Measurements from ENCODE around the gene OR2V1. TPM values are rescaled to one million over a fixed set of nuclear protein-coding genes. Genes with fewer than 3 reads are reported as not detected.

OR2V1 gene
- total and polyA plus RNA-seq, 2 donors (not counting 1 experiment from before 2014, with no cell fraction given) = not detected

DNA sequence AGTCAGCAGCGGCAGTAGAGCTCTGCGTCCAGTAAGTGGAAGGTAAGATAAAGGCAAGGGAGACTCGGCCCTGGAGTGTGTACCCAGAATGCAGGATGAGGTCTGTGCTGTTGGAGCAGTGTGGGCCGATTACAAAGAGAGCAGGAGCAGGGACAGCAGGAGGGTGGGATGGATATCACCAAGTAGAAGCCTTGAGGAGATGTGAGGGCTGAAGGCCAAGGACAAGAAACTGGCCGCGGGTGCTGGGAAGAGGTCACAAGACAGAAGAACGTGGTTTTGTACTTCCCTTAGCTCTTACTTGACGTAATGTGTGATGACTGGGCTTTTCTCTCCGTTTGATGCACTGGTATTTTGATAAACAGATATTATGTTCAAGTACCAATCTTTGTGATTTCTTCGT is 43.7 kb downstream of the OR2V1 start:
- no peak overlapping the region for H3K9ac ChIP-seq (ENCODE audit: low read length)
- H3K4me2 ChIP-seq (replicated peaks; ENCODE audit: low read depth, low read length, poor library complexity, severe bottlenecking) = no peak overlapping the region
- H3K27ac ChIP-seq (ENCODE audit: low read length in 2 of 2) = no peak overlapping the region
- no peaks in the 10 kb centered on the region for H3K79me2 ChIP-seq (ENCODE audit: control insufficient read depth, insufficient read depth, low read length)
- H3K9me3 ChIP-seq (ENCODE audit: control extremely low read depth in 1 of 3, control insufficient read depth in 2 of 3, insufficient read depth in 1 of 3, low read length in 2 of 3) = no peaks in the 10 kb centered on the region
- H3K4me1 Mint-ChIP-seq = no peaks in the 10 kb centered on the region
- DNase-seq = no peak
- no peak overlapping the region for H2AFZ ChIP-seq (ENCODE audit: insufficient read depth, low read depth, low read length, poor library complexity, severe bottlenecking)
- H3K9me3 Mint-ChIP-seq (ENCODE audit: insufficient read depth) = no peaks in the 10 kb centered on the region
- H3K4me3 Mint-ChIP-seq = no peak overlapping the region
- CTCF ChIA-PET = interaction anchor here (0.9 to 1.6 kb wide), 4 partner anchors 218 to 305 kb away, joined by 3 to 5 read pairs (median 4); no protein-coding TSS in a partner anchor
- H3K27me3 Mint-ChIP-seq = peaks cover 11% of the 10 kb centered on the region
- H3K27ac Mint-ChIP-seq = no peak overlapping the region
- no peak for ATAC-seq (ENCODE audit: low read depth)
- intact Hi-C loops (cut with micrococcal nuclease) = loop anchor here (10.0 kb wide), 1 partner anchor 223 kb away; the partner anchor contains the start of gene ZFP62
- H3K27me3 ChIP-seq (replicated peaks in 1 of 4; ENCODE audit: control extremely low read depth in 1 of 4, control insufficient read depth in 3 of 4, insufficient read depth in 4 of 4, low read length in 3 of 4) = peaks cover 0 to 11% (median under 1%) of the 10 kb centered on the region in 4 experiments
- no peaks in the 10 kb centered on the region for H4K20me1 ChIP-seq (ENCODE audit: control insufficient read depth, insufficient read depth, low read length, poor library complexity, severe bottlenecking)
- H3K4me3 ChIP-seq (ENCODE audit: control extremely low read depth in 1 of 5, extremely low read depth in 1 of 5, insufficient read depth in 1 of 5, low read depth in 2 of 5, low read length in 4 of 5) = no peak overlapping the region
- POLR2A ChIA-PET = no interaction called here
- no peaks in the 10 kb centered on the region for H3K36me3 ChIP-seq (replicated peaks in 1 of 2; ENCODE audit: control extremely low read depth in 1 of 2, control insufficient read depth in 1 of 2, extremely low read depth in 1 of 2, insufficient read depth in 2 of 2, low read length in 1 of 2)
- H3K4me1 ChIP-seq (ENCODE audit: control insufficient read depth in 2 of 2, insufficient read depth in 2 of 2, low read length in 2 of 2) = no peaks in the 10 kb centered on the region
- no peak for TF ChIP-seq CTCF (IDR thresholded peaks at IDR 0.05)
- TF ChIP-seq EZH2 (IDR thresholded peaks at IDR 0.05; ENCODE audit: borderline replicate concordance, insufficient read depth, low read depth, low read length, poor library complexity, severe bottlenecking) = no peak
- 56% methylated on average over 7 of the region's 10 CpGs for WGBS (ENCODE audit: insufficient coverage)

GRCh38 chr5:181086884-181087205 is 44.1 kb downstream of the OR2V1 start:
- Histone ChIP-seq H3K4me3 (ENCODE audit: control extremely low read depth in 1 of 5, extremely low read depth in 1 of 5, insufficient read depth in 1 of 5, low read depth in 2 of 5, low read length in 4 of 5) (no peak overlapping the region), H3K9me3 (ENCODE audit: control extremely low read depth in 1 of 3, control insufficient read depth in 2 of 3, insufficient read depth in 1 of 3, low read length in 2 of 3) (no peaks in the 10 kb centered on the region), H3K36me3 (replicated peaks in 1 of 2; ENCODE audit: control extremely low read depth in 1 of 2, control insufficient read depth in 1 of 2, extremely low read depth in 1 of 2, insufficient read depth in 2 of 2, low read length in 1 of 2) (no peaks in the 10 kb centered on the region), H3K4me1 (ENCODE audit: control insufficient read depth in 2 of 2, insufficient read depth in 2 of 2, low read length in 2 of 2) (no peaks in the 10 kb centered on the region), H3K9ac (ENCODE audit: low read length) (no peak overlapping the region), H4K20me1 (ENCODE audit: control insufficient read depth, insufficient read depth, low read length, poor library complexity, severe bottlenecking) (no peaks in the 10 kb centered on the region), H3K27me3 (replicated peaks in 1 of 4; ENCODE audit: control extremely low read depth in 1 of 4, control insufficient read depth in 3 of 4, insufficient read depth in 4 of 4, low read length in 3 of 4) (peaks cover 0 to 7% (median 2%) of the 10 kb centered on the region in 4 experiments), H2AFZ (ENCODE audit: insufficient read depth, low read depth, low read length, poor library complexity, severe bottlenecking) (no peak overlapping the region), H3K79me2 (ENCODE audit: control insufficient read depth, insufficient read depth, low read length) (no peaks in the 10 kb centered on the region), H3K27ac (ENCODE audit: low read length in 2 of 2) (no peak overlapping the region), H3K4me2 (replicated peaks; ENCODE audit: low read depth, low read length, poor library complexity, severe bottlenecking) (no peak overlapping the region)
- ATAC-seq (ENCODE audit: low read depth) (no peak), DNase-seq (no peak)
- H3K27ac Mint-ChIP-seq = no peak overlapping the region
- H3K9me3 Mint-ChIP-seq (ENCODE audit: insufficient read depth) = no peaks in the 10 kb centered on the region
- WGBS (ENCODE audit: insufficient coverage) = 70% methylated on average over 2 of the region's 7 CpGs
- TF ChIP-seq EZH2 (IDR thresholded peaks at IDR 0.05; ENCODE audit: borderline replicate concordance, insufficient read depth, low read depth, low read length, poor library complexity, severe bottlenecking) (no peak), CTCF (IDR thresholded peaks at IDR 0.05) (no peak)
- no peak overlapping the region for H3K4me3 Mint-ChIP-seq
- POLR2A ChIA-PET = no interaction called here
- intact Hi-C loops (cut with micrococcal nuclease) = loop anchor here (10.0 kb wide), 1 partner anchor 222 kb away; the partner anchor contains the start of gene ZFP62
- peaks cover 12% of the 10 kb centered on the region for H3K27me3 Mint-ChIP-seq
- CTCF ChIA-PET = no interaction called here
- H3K4me1 Mint-ChIP-seq = no peaks in the 10 kb centered on the region

All from B cell (primary cell).